ENCODE data around the gene KLF18. TPM values are rescaled to one million over a fixed set of nuclear protein-coding genes. Genes with fewer than 3 reads are reported as not detected.

Gene KLF18
- total RNA-seq, 1 experiment from 2014 or later = 0.07 TPM

DNA sequence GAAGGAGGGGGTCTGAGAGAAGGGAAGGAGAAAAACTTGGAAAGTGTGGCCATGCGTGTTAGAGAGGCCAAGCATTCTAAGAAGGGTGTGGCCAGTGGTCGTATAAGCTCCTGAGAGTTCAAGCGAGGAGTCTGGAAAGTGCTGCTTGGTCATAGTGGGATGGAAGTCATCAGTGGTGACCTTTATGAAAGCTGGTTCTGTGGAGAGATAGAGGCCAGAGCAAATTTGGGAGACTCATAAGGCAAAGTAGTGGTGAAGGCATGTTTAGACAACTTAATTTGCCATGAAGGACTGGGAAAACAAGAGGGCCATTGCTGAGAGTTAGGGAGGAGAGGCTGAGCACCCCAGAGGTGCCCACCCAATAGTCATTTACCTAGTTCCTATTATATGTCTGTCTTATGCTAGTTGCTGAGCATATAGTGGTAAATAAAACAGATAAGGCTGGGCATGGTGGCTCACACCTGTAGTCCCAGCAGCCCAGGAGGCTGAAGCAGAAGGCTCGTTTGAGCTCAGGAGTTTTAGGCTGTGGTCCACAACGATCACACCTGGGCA is 21.0 kb downstream of the KLF18 start:
- no peaks in the 10 kb centered on the region for H3K9me3 ChIP-seq (ENCODE audit: control insufficient read depth in 1 of 2, insufficient read depth in 1 of 2, low read depth in 1 of 2, low read length in 2 of 2)
- ChIA-PET CTCF (no interaction called here), POLR2A (no interaction called here), RAD21 (ENCODE audit: low non-redundant PET in 1 of 2, low total read pairs in 2 of 2, uncharacterized antibody in 2 of 2, unreplicated experiment in 2 of 2) (no interaction called here)
- H3K9me2 ChIP-seq (ENCODE audit: insufficient read depth) = peaks cover 5% of the 10 kb centered on the region; the same call in 1 of the 2 replicates
- no peak overlapping the region for H3K4me3 ChIP-seq (replicated peaks in 1 of 2; ENCODE audit: low read depth in 1 of 2, low read length in 2 of 2)
- H3K4me2 ChIP-seq (ENCODE audit: low read length) = no peak overlapping the region
- H2AFZ ChIP-seq (ENCODE audit: low read depth, low read length, poor library complexity, severe bottlenecking) = no peak overlapping the region
- no peaks in the 10 kb centered on the region for H3K36me3 ChIP-seq (ENCODE audit: control insufficient read depth in 1 of 2, insufficient read depth in 2 of 2, low read length in 2 of 2)
- H4K20me1 ChIP-seq (ENCODE audit: insufficient read depth) = no peaks in the 10 kb centered on the region
- no peak for TF ChIP-seq EZH2phosphoT487 (IDR thresholded peaks at IDR 0.05; ENCODE audit: borderline replicate concordance)
- TF ChIP-seq POLR2AphosphoS5 (IDR thresholded peaks at IDR 0.05; ENCODE audit: low read depth, low read length) = no peak
- TF ChIP-seq TCF7L2 (IDR thresholded peaks at IDR 0.05; ENCODE audit: borderline replicate concordance, extremely low read depth, insufficient read depth, insufficient read length) = no peak
- ATAC-seq (no peak), DNase-seq (ENCODE audit: low read depth, low spot score) (no peak)
- no peaks in the 10 kb centered on the region for H3K27me3 ChIP-seq (ENCODE audit: insufficient read depth, low read length)
- no peaks in the 10 kb centered on the region for H3K4me1 ChIP-seq (ENCODE audit: control insufficient read depth in 1 of 2, insufficient read depth in 2 of 2, low read length in 2 of 2)
- H3K9ac ChIP-seq (ENCODE audit: low read length) = no peak overlapping the region
- no peak overlapping the region for H3K27ac ChIP-seq (ENCODE audit: low read depth, low read length)
- no TSS peak for BruUV-seq (replicated peaks)
- intact Hi-C loops (cut with micrococcal nuclease) = no loop called here
- no peaks in the 10 kb centered on the region for H3K79me2 ChIP-seq (ENCODE audit: insufficient read depth, low read length)

GRCh38 chr1:44119525-44119924 is 21.9 kb downstream of the KLF18 start:
- Histone ChIP-seq H3K9me3 (ENCODE audit: control insufficient read depth in 1 of 2, insufficient read depth in 1 of 2, low read depth in 1 of 2, low read length in 2 of 2) (no peaks in the 10 kb centered on the region), H3K4me1 (ENCODE audit: control insufficient read depth in 1 of 2, insufficient read depth in 2 of 2, low read length in 2 of 2) (no peaks in the 10 kb centered on the region), H3K27ac (ENCODE audit: low read depth, low read length) (no peak overlapping the region), H2AFZ (ENCODE audit: low read depth, low read length, poor library complexity, severe bottlenecking) (no peak overlapping the region), H3K9me2 (ENCODE audit: insufficient read depth) (peaks cover 5% of the 10 kb centered on the region; the same call in 1 of the 2 replicates), H3K9ac (ENCODE audit: low read length) (no peak overlapping the region), H3K36me3 (ENCODE audit: control insufficient read depth in 1 of 2, insufficient read depth in 2 of 2, low read length in 2 of 2) (no peaks in the 10 kb centered on the region), H4K20me1 (ENCODE audit: insufficient read depth) (no peaks in the 10 kb centered on the region), H3K79me2 (ENCODE audit: insufficient read depth, low read length) (no peaks in the 10 kb centered on the region), H3K4me3 (replicated peaks in 1 of 2; ENCODE audit: low read depth in 1 of 2, low read length in 2 of 2) (no peak overlapping the region), H3K4me2 (ENCODE audit: low read length) (no peak overlapping the region), H3K27me3 (ENCODE audit: insufficient read depth, low read length) (no peaks in the 10 kb centered on the region)
- intact Hi-C loops (cut with micrococcal nuclease) = no loop called here
- POLR2A ChIA-PET = no interaction called here
- CTCF ChIA-PET = no interaction called here
- RAD21 ChIA-PET (ENCODE audit: low non-redundant PET in 1 of 2, low total read pairs in 2 of 2, uncharacterized antibody in 2 of 2, unreplicated experiment in 2 of 2) = no interaction called here
- no peak for DNase-seq (ENCODE audit: low read depth, low spot score)
- no TSS peak for BruUV-seq (replicated peaks)
- TF ChIP-seq EGR1 (IDR thresholded peaks at IDR 0.05; ENCODE audit: low read depth) (no peak), POLR2AphosphoS5 (IDR thresholded peaks at IDR 0.05; ENCODE audit: low read depth, low read length) (no peak), ZNF274 (IDR thresholded peaks at IDR 0.05; ENCODE audit: low read depth, low read length) (no peak), SRF (IDR thresholded peaks at IDR 0.05; ENCODE audit: low read depth) (no peak)
- TF ChIP-seq, protein P1, sequence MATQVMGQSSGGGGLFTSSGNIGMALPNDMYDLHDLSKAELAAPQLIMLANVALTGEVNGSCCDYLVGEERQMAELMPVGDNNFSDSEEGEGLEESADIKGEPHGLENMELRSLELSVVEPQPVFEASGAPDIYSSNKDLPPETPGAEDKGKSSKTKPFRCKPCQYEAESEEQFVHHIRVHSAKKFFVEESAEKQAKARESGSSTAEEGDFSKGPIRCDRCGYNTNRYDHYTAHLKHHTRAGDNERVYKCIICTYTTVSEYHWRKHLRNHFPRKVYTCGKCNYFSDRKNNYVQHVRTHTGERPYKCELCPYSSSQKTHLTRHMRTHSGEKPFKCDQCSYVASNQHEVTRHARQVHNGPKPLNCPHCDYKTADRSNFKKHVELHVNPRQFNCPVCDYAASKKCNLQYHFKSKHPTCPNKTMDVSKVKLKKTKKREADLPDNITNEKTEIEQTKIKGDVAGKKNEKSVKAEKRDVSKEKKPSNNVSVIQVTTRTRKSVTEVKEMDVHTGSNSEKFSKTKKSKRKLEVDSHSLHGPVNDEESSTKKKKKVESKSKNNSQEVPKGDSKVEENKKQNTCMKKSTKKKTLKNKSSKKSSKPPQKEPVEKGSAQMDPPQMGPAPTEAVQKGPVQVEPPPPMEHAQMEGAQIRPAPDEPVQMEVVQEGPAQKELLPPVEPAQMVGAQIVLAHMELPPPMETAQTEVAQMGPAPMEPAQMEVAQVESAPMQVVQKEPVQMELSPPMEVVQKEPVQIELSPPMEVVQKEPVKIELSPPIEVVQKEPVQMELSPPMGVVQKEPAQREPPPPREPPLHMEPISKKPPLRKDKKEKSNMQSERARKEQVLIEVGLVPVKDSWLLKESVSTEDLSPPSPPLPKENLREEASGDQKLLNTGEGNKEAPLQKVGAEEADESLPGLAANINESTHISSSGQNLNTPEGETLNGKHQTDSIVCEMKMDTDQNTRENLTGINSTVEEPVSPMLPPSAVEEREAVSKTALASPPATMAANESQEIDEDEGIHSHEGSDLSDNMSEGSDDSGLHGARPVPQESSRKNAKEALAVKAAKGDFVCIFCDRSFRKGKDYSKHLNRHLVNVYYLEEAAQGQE (IDR thresholded peaks at IDR 0.05; ENCODE audit: low read depth) = no peak
- no peak for ATAC-seq
